GM12878 (cell line): ENCODE results near the gene NASP. TPM values are rescaled to one million over a fixed set of nuclear protein-coding genes. Genes with fewer than 3 reads are reported as not detected.

Experiments used
- ATAC-seq: fragments of 200-7000 bp; cut with Tn5 transposase; 3 replicates; pipeline ENCODE4 v1.9.1; 2020; ENCODE audit warnings: mild to moderate bottlenecking, moderate library complexity
- BruUV-seq: library from RNA; stranded (reverse); fragments of 400-500 nt; replicated peaks from 2 replicates; lab custom pipeline; 2021; lab: Mats Ljungman, UMichigan
- CTCF ChIA-PET: fragments of 300-600 bp; sonication (Branson Sonifier 250); formaldehyde crosslinking; extraction: SDS; loops from one replicate; lab custom pipeline; 2021; ENCODE audit warnings: inconsistent platforms; lab: Yijun Ruan, JAX
- POLR2A ChIA-PET: fragments of 350-600 bp; formaldehyde crosslinking; extraction: SDS; loops from one replicate; lab custom pipeline; 2021; ENCODE audit warnings: inconsistent platforms; lab: Charles Lee
- RAD21 ChIA-PET: fragments of 300-600 bp; sonication (Branson Sonifier 250); formaldehyde crosslinking; loops from one replicate; lab custom pipeline; 2023; ENCODE audit warnings: antibody characterized with exemption; ENCODE audit not compliant: unreplicated experiment; lab: Charles Lee
- SMC1A ChIA-PET: fragments of 300-600 bp; sonication (Branson Sonifier 250); formaldehyde crosslinking; loops from one replicate; lab custom pipeline; 2023; ENCODE audit not compliant: unreplicated experiment, uncharacterized antibody; lab: Charles Lee
- DNase-seq: peaks from one replicate; pipeline ENCODE4 v3.0.0-alpha.2; 2011; ENCODE audit warnings: low read depth, low spot score
- FAIRE-seq: peaks from 3 replicates; lab custom pipeline; 2011; peaks lifted over from hg19 to GRCh38; lab: Jason Lieb, UNC
- H2AFZ ChIP-seq: 2 replicates; pipeline ENCODE4 v1.6.0; 2011; ENCODE audit warnings: low read depth, low read length, control low read depth; ENCODE audit not compliant: control insufficient read depth
- H3K27ac ChIP-seq: 2 replicates; pipeline ENCODE4 v1.5.1; 2011; ENCODE audit warnings: control low read depth; ENCODE audit not compliant: control insufficient read depth, insufficient read depth
- H3K27me3 ChIP-seq, 2 experiments: replicated peaks in 1 of 2; 2 replicates each; pipeline versions ENCODE4 v1.6.0 to v1.6.1; 2011; ENCODE audit warnings: low read length in 1 of 2; ENCODE audit not compliant: control insufficient read depth in 2 of 2, insufficient read depth in 2 of 2
- H3K36me3 ChIP-seq, 2 experiments: 2 replicates each; pipeline ENCODE4 v1.5.1; 2011; ENCODE audit warnings: low read length in 1 of 2; ENCODE audit not compliant: control insufficient read depth in 2 of 2, insufficient read depth in 2 of 2
- H3K4me1 ChIP-seq: 2 replicates; pipeline ENCODE4 v1.6.1; 2011; ENCODE audit warnings: mild to moderate bottlenecking, low read length, moderate library complexity, mixed read lengths; ENCODE audit not compliant: control insufficient read depth, insufficient read depth
- H3K4me2 ChIP-seq: 2 replicates; pipeline ENCODE4 v1.6.0; 2011; ENCODE audit warnings: control low read depth; ENCODE audit not compliant: control insufficient read depth, insufficient read depth
- H3K4me3 ChIP-seq: fragments of 200-600 bp; sonication (generic); 2 replicates; pipeline ENCODE4 v1.5.1; 2016
- H3K79me2 ChIP-seq: 2 replicates; pipeline ENCODE4 v1.6.0; 2011; ENCODE audit warnings: low read length; ENCODE audit not compliant: control insufficient read depth, insufficient read depth
- H3K9ac ChIP-seq: 2 replicates; pipeline ENCODE4 v1.8.0; 2011; ENCODE audit warnings: low read length, control low read depth, mixed read lengths; ENCODE audit not compliant: control insufficient read depth, insufficient read depth
- H3K9me3 ChIP-seq: replicated peaks from 3 replicates; pipeline ENCODE4 v1.5.1; 2011; ENCODE audit warnings: mild to moderate bottlenecking, low read length; ENCODE audit not compliant: control insufficient read depth, insufficient read depth
- H4K20me1 ChIP-seq: 2 replicates; pipeline ENCODE4 v1.6.0; 2011; ENCODE audit not compliant: control insufficient read depth, insufficient read depth
- ATF7 ChIP-seq: fragments of 450-650 bp; IDR thresholded peaks from 2 replicates; pipeline ENCODE4 v1.6.1; 2016; ENCODE audit warnings: low read depth, mild to moderate bottlenecking
- BMI1 ChIP-seq: fragments of 450-650 bp; IDR thresholded peaks from 2 replicates; pipeline ENCODE4 v1.6.1; 2016; ENCODE audit warnings: mild to moderate bottlenecking, moderate library complexity, borderline replicate concordance
- CEBPB ChIP-seq, 2 experiments: fragments of 150-350 bp in 1 of 2; IDR thresholded peaks; 2 replicates each; pipeline ENCODE4 v1.6.1; 2012 to 2014; ENCODE audit warnings: low read depth in 2 of 2, low read length in 2 of 2, borderline replicate concordance in 1 of 2, inconsistent platforms in 1 of 2
- CHD1 ChIP-seq: IDR thresholded peaks from 2 replicates; pipeline ENCODE4 v1.6.1; 2012; ENCODE audit warnings: low read depth, low read length, improper control_type of control experiment
- MYC ChIP-seq: IDR thresholded peaks from 2 replicates; pipeline ENCODE4 v1.6.1; 2011; ENCODE audit warnings: mild to moderate bottlenecking, low read length, moderate library complexity, inconsistent platforms; ENCODE audit not compliant: insufficient read depth, insufficient replicate concordance, insufficient read length, severe bottlenecking
- NRF1 ChIP-seq: conservative IDR thresholded peaks from 2 replicates; pipeline ENCODE4 v1.6.1; 2011; ENCODE audit warnings: mild to moderate bottlenecking, low read depth, low read length, improper control_type of control experiment
- PML ChIP-seq: IDR thresholded peaks from 2 replicates; pipeline ENCODE4 v1.6.1; 2012; ENCODE audit warnings: low read length, inconsistent platforms
- RFX5 ChIP-seq: IDR thresholded peaks from 2 replicates; pipeline ENCODE4 v1.6.1; 2011; ENCODE audit warnings: low read depth, low read length, improper control_type of control experiment
- ZNF274 ChIP-seq: IDR thresholded peaks from one replicate; pipeline ENCODE4 v1.8.0; 2011; ENCODE audit not compliant: insufficient read length, insufficient read depth
- WGBS: methylation state at CpG from one replicate; pipeline ENCODE4 v1.1.6; 2016; ENCODE audit warnings: low lambda C conversion rate; ENCODE audit not compliant: insufficient replicate concordance, insufficient coverage; ENCODE audit errors: missing lambda C conversion rate; 5-methylcytosine and 5-hydroxymethylcytosine counted together
- in situ Hi-C: fragments of 300-500 bp; cut with MboI; formaldehyde crosslinking; loops from 9 replicates; pipeline ENCODE4 v1.14.3; 2018; ENCODE audit warnings: mixed read lengths
- intact Hi-C: fragments of 100-400 bp; cut with micrococcal nuclease; formaldehyde crosslinking; loops from one replicate; pipeline ENCODE4 v1.14.2; 2022; ENCODE audit not compliant: unreplicated experiment
- polyA plus RNA-seq, 11 experiments: library from polyadenylated mRNA; depleted of rRNA in 4 of 11; unstranded in 6 of 11; stranded (reverse) in 5 of 11; fragments of >200 nt; fragmentation: Nextera tagmentation in 4 of 11; fragmentation: Illumina TruSeq in 1 of 11; extraction: Ambion mirVana in 4 of 11; extraction: Trizol in 1 of 11; gene quantifications; 1 replicate in 1 of 11; 2 replicates in 10 of 11; pipeline versions ENCODE4 v1.2.1 to v1.2.3, GENCODE V29; 2011 to 2016; ENCODE audit warnings: inconsistent platforms in 2 of 11, missing spikeins in 2 of 11, low read depth in 1 of 11
- total RNA-seq, 4 experiments: library from RNA; depleted of rRNA in 3 of 4; stranded (reverse); fragments of >200 nt in 3 of 4; fragmentation: Illumina TruSeq in 1 of 4; extraction: Trizol in 1 of 4; gene quantifications; 2 replicates each; pipeline versions ENCODE4 v1.2.1 to v1.2.3, GENCODE V29; 2013 to 2021
- TF ChIP-seq, protein P1 (sequence below): fragments of 450-650 bp; IDR thresholded peaks from 2 replicates; pipeline ENCODE4 v1.6.1; 2017; ENCODE audit warnings: mild to moderate bottlenecking
- TF ChIP-seq, protein P2 (sequence below): IDR thresholded peaks from 2 replicates; pipeline ENCODE4 v1.6.1; 2012; ENCODE audit warnings: low read depth, low read length, improper control_type of control experiment

The NASP gene
- total and polyA plus RNA-seq, 10 of the 15 experiments (the other 5 are each of a cell fraction or from before 2014, with no cell fraction given), result 111 to 321 (median 205) TPM

DNA sequence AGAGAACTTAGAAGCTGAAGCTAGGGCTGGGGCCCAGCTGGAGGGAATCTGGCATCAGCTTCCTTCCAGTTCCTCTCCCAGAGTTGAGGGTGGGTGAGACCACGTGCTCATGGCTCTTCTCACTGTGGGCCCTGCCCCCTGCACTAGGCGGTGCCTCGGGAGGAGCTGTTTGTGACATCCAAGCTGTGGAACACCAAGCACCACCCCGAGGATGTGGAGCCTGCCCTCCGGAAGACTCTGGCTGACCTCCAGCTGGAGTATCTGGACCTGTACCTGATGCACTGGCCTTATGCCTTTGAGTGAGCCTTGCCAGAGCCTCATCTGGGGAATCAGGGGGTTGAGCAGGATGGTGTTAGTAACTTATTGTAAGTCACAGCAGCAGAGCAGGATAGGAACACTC, 17.1 kb upstream of the NASP start:
- Histone ChIP-seq H3K27me3 (no peaks in the 10 kb centered on the region), H2AFZ (no peak overlapping the region), H3K4me1 (no peaks in the 10 kb centered on the region), H3K9ac (no peak overlapping the region), H3K36me3 (peaks cover 26 to 27% of the 10 kb centered on the region in 2 experiments; a peak in 3 of 4 replicates), H3K9me3 (no peaks in the 10 kb centered on the region), H4K20me1 (no peaks in the 10 kb centered on the region), H3K27ac (no peak overlapping the region), H3K4me3 (no peak overlapping the region), H3K4me2 (no peak overlapping the region), H3K79me2 (no peaks in the 10 kb centered on the region)
- ATAC-seq, result no peak
- 82% methylated on average over 5 of the region's 5 CpGs for WGBS
- ChIA-PET CTCF (interaction anchor here (0.6 to 11.0 kb wide), 11 partner anchors 9 to 522 kb away, joined by 3 to 212 read pairs (median 3); partner anchors contain the start of genes CCDC163 and MMACHC), RAD21 (interaction anchor here (1.2 to 6.6 kb wide), 4 partner anchors 50 to 263 kb away, joined by 3 to 37 read pairs (median 16); partner anchors contain the start of gene TESK2), SMC1A (interaction anchor here (0.6 to 8.7 kb wide), 10 partner anchors 9 to 76 kb away, joined by 3 to 114 read pairs (median 4); partner anchors contain the start of genes CCDC163, MMACHC, NASP and TESK2), POLR2A (interaction anchor here (0.6 to 3.9 kb wide), 3 partner anchors 16 to 73 kb away, joined by 3 to 31 read pairs (median 3); partner anchors contain the start of genes AKR1A1 and PRDX1)
- TF ChIP-seq RFX5 (no peak), CEBPB (IDR thresholded peaks at IDR 0.05; ENCODE audit: borderline replicate concordance in 1 of 2, low read depth in 2 of 2, low read length in 2 of 2) (no peak), PML (no peak), ZNF274 (no peak), BMI1 (no peak), CHD1 (no peak), MYC (no peak), NRF1 (no peak), ATF7 (no peak)
- TF ChIP-seq, protein P1, sequence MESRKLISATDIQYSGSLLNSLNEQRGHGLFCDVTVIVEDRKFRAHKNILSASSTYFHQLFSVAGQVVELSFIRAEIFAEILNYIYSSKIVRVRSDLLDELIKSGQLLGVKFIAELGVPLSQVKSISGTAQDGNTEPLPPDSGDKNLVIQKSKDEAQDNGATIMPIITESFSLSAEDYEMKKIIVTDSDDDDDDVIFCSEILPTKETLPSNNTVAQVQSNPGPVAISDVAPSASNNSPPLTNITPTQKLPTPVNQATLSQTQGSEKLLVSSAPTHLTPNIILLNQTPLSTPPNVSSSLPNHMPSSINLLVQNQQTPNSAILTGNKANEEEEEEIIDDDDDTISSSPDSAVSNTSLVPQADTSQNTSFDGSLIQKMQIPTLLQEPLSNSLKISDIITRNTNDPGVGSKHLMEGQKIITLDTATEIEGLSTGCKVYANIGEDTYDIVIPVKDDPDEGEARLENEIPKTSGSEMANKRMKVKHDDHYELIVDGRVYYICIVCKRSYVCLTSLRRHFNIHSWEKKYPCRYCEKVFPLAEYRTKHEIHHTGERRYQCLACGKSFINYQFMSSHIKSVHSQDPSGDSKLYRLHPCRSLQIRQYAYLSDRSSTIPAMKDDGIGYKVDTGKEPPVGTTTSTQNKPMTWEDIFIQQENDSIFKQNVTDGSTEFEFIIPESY, result no peak
- TF ChIP-seq, protein P2, sequence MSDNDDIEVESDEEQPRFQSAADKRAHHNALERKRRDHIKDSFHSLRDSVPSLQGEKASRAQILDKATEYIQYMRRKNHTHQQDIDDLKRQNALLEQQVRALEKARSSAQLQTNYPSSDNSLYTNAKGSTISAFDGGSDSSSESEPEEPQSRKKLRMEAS, result no peak
- intact Hi-C loops, result no loop called here
- DNase-seq, result no peak
- no TSS peak for BruUV-seq
- in situ Hi-C loops, result loop anchor here (5.0 to 10.0 kb wide), 2 partner anchors 59 to 212 kb away; no protein-coding TSS in a partner anchor
- FAIRE-seq, result no peak
